Activated CD4-positive, alpha-beta T cell treated with anti-CD3 and anti-CD28 coated beads, Interleukin-2, amount 50 U/mL, for 48 hours (primary cell): Measurements from ENCODE around the gene NOL11.
"Not testable (repeated sequence)": the region's sequence is repeated elsewhere in the genome, so short reads cannot be mapped to it uniquely, and the experiment has no call there.

Source experiments
- DNase-seq, 2 experiments: peaks; one replicate each; pipeline ENCODE4 v3.0.0-alpha.2; 2020

The NOL11 gene

GRCh38 chr17:67717624-67718324 lies at the start of gene NOL11:
Gene NOL11, plus strand, starts transcription at chr17:67717936. Its CDS starts 12 bp downstream, at chr17:67717948.
- peak; percentile 99 for DNase-seq

- DNase-seq = no peak
These were observed 46.2 kb upstream of the NOL11 start for GRCh38 chr17:67671493-67671892.

- no peak for DNase-seq
These were observed 45.0 kb upstream of the NOL11 start for GRCh38 chr17:67672592-67673335.

- no peak for DNase-seq
These were observed 42.3 kb upstream of the NOL11 start for GRCh38 chr17:67675481-67675880.

- DNase-seq = no peak
These were observed 41.4 kb upstream of the NOL11 start for GRCh38 chr17:67676305-67676704.

GRCh38 chr17:67678414-67678813 lies 39.3 kb upstream of the NOL11 start:
- no peak for DNase-seq

- DNase-seq = no peak
These were observed 38.5 kb upstream of the NOL11 start for GRCh38 chr17:67679225-67679624.

GRCh38 chr17:67679721-67680120 lies 38.0 kb upstream of the NOL11 start:
- no peak for DNase-seq

- DNase-seq = no peak
These were observed 37.1 kb upstream of the NOL11 start for GRCh38 chr17:67680445-67681224.

GRCh38 chr17:67682196-67682595 lies 35.5 kb upstream of the NOL11 start:
- no peak for DNase-seq

GRCh38 chr17:67685351-67685750 lies 32.4 kb upstream of the NOL11 start:
- DNase-seq = no peak

GRCh38 chr17:67686241-67686640 lies 31.5 kb upstream of the NOL11 start:
- DNase-seq = no peak

- DNase-seq = no peak
These were observed 30.2 kb upstream of the NOL11 start for GRCh38 chr17:67687511-67687910.

- DNase-seq = peak; percentile 5 to 37
These were observed 28.1 kb upstream of the NOL11 start for GRCh38 chr17:67689534-67690177.

GRCh38 chr17:67693811-67694210 lies 23.9 kb upstream of the NOL11 start:
- DNase-seq = no peak

- DNase-seq = no peak
These were observed 21.4 kb upstream of the NOL11 start for GRCh38 chr17:67696347-67696746.

- no peak for DNase-seq
These were observed 20.8 kb upstream of the NOL11 start for GRCh38 chr17:67696853-67697498.

- no peak for DNase-seq
These were observed 17.6 kb upstream of the NOL11 start for GRCh38 chr17:67700037-67700724.

GRCh38 chr17:67700725-67701119 lies 17.0 kb upstream of the NOL11 start:
- DNase-seq = no peak

- not testable (repeated sequence) for DNase-seq
These were observed 14.9 kb upstream of the NOL11 start for GRCh38 chr17:67702861-67703260.

GRCh38 chr17:67707442-67707841 lies 10.3 kb upstream of the NOL11 start:
- no peak for DNase-seq

- no peak for DNase-seq
These were observed 9.4 kb upstream of the NOL11 start for GRCh38 chr17:67708378-67708777.
